Gastrocnemius medialis (tissue), 4 donors: Measurements from ENCODE around the gene ENPP1. TPM values are rescaled to one million over a fixed set of nuclear protein-coding genes. Genes with fewer than 3 reads are reported as not detected.

ENCODE experiments used
- ATAC-seq, 2 donors: fragments of 150-250 bp; one replicate each; pipeline ENCODE4 v1.9.1; 2016
- DNase-seq, 2 donors: peaks; one replicate each; pipeline ENCODE4 v3.0.0-alpha.2; 2019
- H3K27ac ChIP-seq, 4 donors: fragments of 200-600 bp; sonication (generic); 1 replicate in 1 of 4; 2 replicates in 3 of 4; pipeline ENCODE4 v1.5.1; 2016 to 2018; ENCODE audit warnings: mild to moderate bottlenecking in 2 of 4, moderate library complexity in 1 of 4
- H3K27me3 ChIP-seq, 3 donors: fragments of 200-600 bp; sonication (generic) in 2 of 3; 1 replicate in 1 of 3; 2 replicates in 2 of 3; pipeline versions ENCODE4 v1.5.1 to v1.6.0; 2016 to 2019; ENCODE audit warnings: mild to moderate bottlenecking in 1 of 3, moderate library complexity in 1 of 3
- H3K36me3 ChIP-seq, 2 donors: fragments of 200-600 bp; sonication (generic) in 1 of 2; one replicate each; pipeline ENCODE4 v1.5.1; 2017 to 2018
- H3K4me1 ChIP-seq, 2 donors: fragments of 200-600 bp; sonication (generic) in 1 of 2; one replicate each; pipeline ENCODE4 v1.5.1; 2016 to 2017; ENCODE audit warnings: mild to moderate bottlenecking in 2 of 2
- H3K4me3 ChIP-seq, 4 donors: fragments of 200-600 bp; sonication (generic) in 3 of 4; 1 replicate in 1 of 4; 2 replicates in 3 of 4; pipeline ENCODE4 v1.5.1; 2016 to 2019; ENCODE audit warnings: mild to moderate bottlenecking in 2 of 4
- H3K9me3 ChIP-seq, 3 donors: fragments of 200-600 bp; sonication (generic) in 2 of 3; 1 replicate in 1 of 3; 2 replicates in 2 of 3; pipeline ENCODE4 v1.5.1; 2016 to 2019
- POLR2A ChIP-seq, 2 donors: fragments of 450-650 bp; IDR thresholded peaks; one replicate each; pipeline ENCODE4 v1.6.1; 2017; ENCODE audit warnings: antibody characterized with exemption in 2 of 2, mild to moderate bottlenecking in 2 of 2, moderate library complexity in 2 of 2
- in situ Hi-C, 4 donors: fragments of 200-750 bp; cut with MboI; loops; one replicate each; pipeline versions ENCODE4 v1.15.0 to v1.8.0; 2017; ENCODE audit warnings: low sequenced_read_pairs in 4 of 4
- intact Hi-C: fragments of 100-400 bp; cut with DNase I; formaldehyde crosslinking; loops from one replicate; pipeline ENCODE4 v1.15.1; 2023; ENCODE audit warnings: low total_unique reads
- total RNA-seq, 4 donors: library from RNA; depleted of rRNA; stranded (reverse); fragments of >200 nt; gene quantifications; one replicate each; pipeline versions ENCODE4 v1.1.0 to v1.2.3, GENCODE V29; 2016
- TF ChIP-seq, protein P1 (sequence below), 5 experiments: fragments of 450-650 bp in 3 of 5; fragments of 200-600 bp in 2 of 5; sonication (generic) in 2 of 5; IDR thresholded peaks in 4 of 5; conservative IDR thresholded peaks in 1 of 5; 1 replicate in 4 of 5; 2 replicates in 1 of 5; pipeline ENCODE4 v1.5.1; 2016 to 2019; ENCODE audit warnings: antibody characterized with exemption in 5 of 5, mild to moderate bottlenecking in 3 of 5, moderate library complexity in 3 of 5

Gene ENPP1
- total RNA-seq, 4 donors from 2014 or later = 3.1 to 5.0 (median 4.0) TPM

DNA sequence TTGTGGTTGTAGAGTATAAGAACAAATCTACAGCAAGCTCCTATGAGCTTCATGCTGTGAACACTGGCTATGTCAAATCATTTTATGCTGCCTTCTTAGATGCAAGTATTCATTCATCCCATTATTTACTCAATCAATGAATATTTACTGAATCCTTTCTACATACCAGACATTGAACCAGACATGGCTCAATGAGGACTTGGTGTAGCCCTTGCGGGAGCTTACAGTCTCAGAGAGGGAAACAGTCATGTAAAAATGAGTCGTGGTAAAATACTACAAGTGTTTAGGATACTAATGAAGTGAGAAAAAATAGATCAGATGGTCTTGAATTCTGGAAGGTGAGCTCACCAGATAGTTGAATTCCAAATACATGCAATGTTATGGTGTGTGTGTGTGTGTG lies 44.8 kb upstream of the ENPP1 start:
- Histone ChIP-seq H3K27ac (no peak overlapping the region), H3K9me3 (no peaks in the 10 kb centered on the region), H3K4me3 (no peak overlapping the region), H3K36me3 (no peaks in the 10 kb centered on the region), H3K27me3 (no peaks in the 10 kb centered on the region), H3K4me1 (peaks cover 8 to 13% of the 10 kb centered on the region in 2 donors)
- TF ChIP-seq POLR2A (IDR thresholded peaks at IDR 0.05) = no peak
- TF ChIP-seq, protein P1, sequence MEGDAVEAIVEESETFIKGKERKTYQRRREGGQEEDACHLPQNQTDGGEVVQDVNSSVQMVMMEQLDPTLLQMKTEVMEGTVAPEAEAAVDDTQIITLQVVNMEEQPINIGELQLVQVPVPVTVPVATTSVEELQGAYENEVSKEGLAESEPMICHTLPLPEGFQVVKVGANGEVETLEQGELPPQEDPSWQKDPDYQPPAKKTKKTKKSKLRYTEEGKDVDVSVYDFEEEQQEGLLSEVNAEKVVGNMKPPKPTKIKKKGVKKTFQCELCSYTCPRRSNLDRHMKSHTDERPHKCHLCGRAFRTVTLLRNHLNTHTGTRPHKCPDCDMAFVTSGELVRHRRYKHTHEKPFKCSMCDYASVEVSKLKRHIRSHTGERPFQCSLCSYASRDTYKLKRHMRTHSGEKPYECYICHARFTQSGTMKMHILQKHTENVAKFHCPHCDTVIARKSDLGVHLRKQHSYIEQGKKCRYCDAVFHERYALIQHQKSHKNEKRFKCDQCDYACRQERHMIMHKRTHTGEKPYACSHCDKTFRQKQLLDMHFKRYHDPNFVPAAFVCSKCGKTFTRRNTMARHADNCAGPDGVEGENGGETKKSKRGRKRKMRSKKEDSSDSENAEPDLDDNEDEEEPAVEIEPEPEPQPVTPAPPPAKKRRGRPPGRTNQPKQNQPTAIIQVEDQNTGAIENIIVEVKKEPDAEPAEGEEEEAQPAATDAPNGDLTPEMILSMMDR (IDR thresholded peaks at IDR 0.05 in 4 of 5, conservative IDR thresholded peaks at IDR 0.05 in 1 of 5) = no peak
- ATAC-seq (no peak), DNase-seq (no peak)
- in situ Hi-C loops (no loop called here), intact Hi-C loops (no loop called here)

DNA sequence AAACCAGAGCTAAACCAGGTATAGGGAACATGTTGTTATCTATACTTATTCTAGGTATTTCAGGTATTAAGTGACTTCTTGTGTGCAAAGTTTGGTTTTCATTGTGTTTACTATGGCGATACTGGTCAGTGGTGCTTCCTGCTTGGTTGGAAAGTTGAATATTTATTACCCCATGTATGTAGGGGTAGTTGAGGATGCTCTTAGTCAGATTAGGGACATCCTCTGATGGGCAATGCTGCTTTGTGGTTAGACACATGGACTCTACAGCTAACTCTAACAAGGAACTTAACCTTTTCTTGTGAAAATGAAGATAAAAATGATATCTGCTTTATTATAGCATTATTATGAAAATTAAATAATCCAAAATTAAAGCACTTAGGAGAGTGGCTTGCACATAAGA lies 44.1 kb upstream of the ENPP1 start:
- no peak overlapping the region for H3K27ac ChIP-seq
- ATAC-seq (no peak), DNase-seq (no peak)
- intact Hi-C loops (no loop called here), in situ Hi-C loops (no loop called here)
- no peaks in the 10 kb centered on the region for H3K9me3 ChIP-seq
- TF ChIP-seq, protein P1 (IDR thresholded peaks at IDR 0.05 in 4 of 5, conservative IDR thresholded peaks at IDR 0.05 in 1 of 5) = no peak
- no peak for TF ChIP-seq POLR2A (IDR thresholded peaks at IDR 0.05)
- H3K4me3 ChIP-seq = no peak overlapping the region
- H3K4me1 ChIP-seq = peaks cover 8 to 13% of the 10 kb centered on the region in 2 donors
- no peaks in the 10 kb centered on the region for H3K27me3 ChIP-seq
- H3K36me3 ChIP-seq = no peaks in the 10 kb centered on the region

DNA sequence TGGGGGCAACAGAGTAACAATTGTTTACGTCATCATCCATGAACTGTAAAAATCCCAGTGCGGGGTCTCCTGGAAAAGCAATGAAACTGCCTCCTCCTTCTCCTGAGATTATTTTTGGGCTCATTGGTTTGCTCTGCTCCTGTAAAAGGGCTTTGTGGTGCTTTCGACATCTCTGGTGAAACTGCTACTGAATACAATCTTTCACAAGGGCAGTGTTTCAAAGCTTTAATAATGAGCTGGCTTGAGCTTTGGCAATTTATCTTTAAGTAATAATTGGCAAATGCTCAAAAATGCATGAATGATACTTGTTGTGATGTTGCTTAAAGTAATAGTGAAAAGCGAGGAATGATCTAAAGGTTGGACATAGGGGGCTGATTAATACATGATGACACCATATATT lies 43.5 kb upstream of the ENPP1 start:
- DNase-seq (no peak), ATAC-seq (no peak)
- Histone ChIP-seq H3K9me3 (no peaks in the 10 kb centered on the region), H3K27ac (no peak overlapping the region), H3K4me1 (peaks cover 8 to 13% of the 10 kb centered on the region in 2 donors), H3K36me3 (no peaks in the 10 kb centered on the region), H3K4me3 (no peak overlapping the region), H3K27me3 (no peaks in the 10 kb centered on the region)
- intact Hi-C loops = no loop called here
- TF ChIP-seq POLR2A (IDR thresholded peaks at IDR 0.05) = no peak
- TF ChIP-seq, protein P1 (IDR thresholded peaks at IDR 0.05 in 4 of 5, conservative IDR thresholded peaks at IDR 0.05 in 1 of 5) = no peak
- in situ Hi-C loops = no loop called here

DNA sequence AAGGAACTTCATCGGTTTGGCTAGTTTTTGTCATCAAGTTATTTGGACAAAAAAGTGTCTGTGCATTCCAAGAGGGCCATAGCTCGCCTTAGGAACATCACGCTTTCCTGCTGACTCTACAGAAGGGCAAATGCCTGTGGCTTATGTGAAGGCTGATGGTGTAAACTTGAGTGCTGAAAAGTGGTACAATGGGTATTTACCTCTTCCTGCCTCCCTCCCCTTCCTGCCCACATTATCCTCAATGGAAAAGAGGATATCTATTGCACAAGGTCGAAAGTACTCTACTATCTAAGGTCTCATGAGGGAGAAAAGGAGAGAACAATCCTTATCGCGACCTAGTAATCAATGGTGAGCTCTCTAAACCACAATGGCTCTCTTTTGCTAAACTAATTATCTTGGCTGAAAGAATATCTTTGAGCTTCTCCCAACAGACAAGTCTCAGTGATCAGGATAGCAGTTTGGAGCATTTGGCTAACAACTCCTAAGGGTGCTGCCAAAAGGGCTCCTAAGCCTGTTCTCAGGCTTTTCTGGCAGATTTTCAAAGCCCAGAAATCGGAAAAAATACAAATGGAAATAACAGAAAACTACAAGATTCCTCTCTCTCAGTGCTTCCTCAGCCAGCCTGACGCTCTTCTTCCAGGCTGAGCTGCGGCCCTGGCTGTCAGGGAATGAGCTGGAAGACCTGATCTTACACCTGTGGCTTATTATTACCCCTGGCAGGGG lies 42.6 kb upstream of the ENPP1 start:
- H3K27me3 ChIP-seq = no peaks in the 10 kb centered on the region
- peaks cover 8 to 13% of the 10 kb centered on the region in 2 donors for H3K4me1 ChIP-seq
- DNase-seq (no peak), ATAC-seq (no peak)
- no peaks in the 10 kb centered on the region for H3K36me3 ChIP-seq
- no peaks in the 10 kb centered on the region for H3K9me3 ChIP-seq
- in situ Hi-C loops = no loop called here
- H3K4me3 ChIP-seq = no peak overlapping the region
- TF ChIP-seq POLR2A (IDR thresholded peaks at IDR 0.05) = no peak
- TF ChIP-seq, protein P1 (IDR thresholded peaks at IDR 0.05 in 4 of 5, conservative IDR thresholded peaks at IDR 0.05 in 1 of 5) = no peak
- intact Hi-C loops = no loop called here
- peak overlapping the region in 2 of 4 donors; percentile 34 to 43 for H3K27ac ChIP-seq

DNA sequence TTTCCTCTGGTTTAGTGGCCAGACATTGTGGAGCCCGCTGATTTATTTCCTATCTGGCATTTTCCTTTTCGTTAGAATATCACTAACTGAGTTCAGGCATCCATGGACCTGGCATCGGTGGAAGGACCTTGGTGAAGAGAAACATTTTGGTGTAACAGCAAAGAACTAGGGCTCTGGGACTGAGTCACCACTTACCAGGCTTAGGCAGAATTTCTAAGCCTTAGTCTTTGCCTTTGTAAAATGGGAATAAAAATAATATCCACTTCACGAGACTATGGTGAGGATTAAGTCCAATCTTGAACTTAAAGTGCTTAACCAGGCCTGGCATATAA lies 42.0 kb upstream of the ENPP1 start:
- peak overlapping the region in 2 of 4 donors; percentile 34 to 43 for H3K27ac ChIP-seq
- no peaks in the 10 kb centered on the region for H3K27me3 ChIP-seq
- H3K9me3 ChIP-seq = no peaks in the 10 kb centered on the region
- in situ Hi-C loops (no loop called here), intact Hi-C loops (no loop called here)
- DNase-seq (no peak), ATAC-seq (no peak)
- H3K4me1 ChIP-seq = peaks cover 8 to 13% of the 10 kb centered on the region in 2 donors
- TF ChIP-seq, protein P1 (IDR thresholded peaks at IDR 0.05 in 4 of 5, conservative IDR thresholded peaks at IDR 0.05 in 1 of 5) = no peak
- TF ChIP-seq POLR2A (IDR thresholded peaks at IDR 0.05) = no peak
- H3K36me3 ChIP-seq = no peaks in the 10 kb centered on the region
- no peak overlapping the region for H3K4me3 ChIP-seq
